Measurements from ENCODE around the gene RASA3.

DNA sequence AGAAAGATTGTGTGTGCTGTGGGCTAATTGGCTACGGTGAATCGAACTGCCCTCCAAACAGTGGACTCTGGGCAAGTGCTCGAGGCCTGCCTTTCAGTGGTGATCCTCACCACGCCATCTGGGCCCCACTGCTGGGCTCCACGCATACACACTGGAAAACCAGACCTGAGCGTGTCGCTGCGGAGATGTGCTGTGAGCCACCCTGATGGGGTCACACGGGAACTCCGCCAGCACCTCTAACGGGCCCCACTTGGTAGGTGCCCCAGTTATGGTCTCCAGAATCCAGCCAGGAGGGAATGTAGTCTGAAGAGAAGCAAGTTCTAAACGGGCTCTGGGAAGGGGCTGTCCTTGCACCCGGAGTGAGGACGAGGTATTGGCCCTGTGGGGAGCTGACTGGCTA, 197.8 kb downstream of the RASA3 start:
- TF ChIP-seq, protein P1, sequence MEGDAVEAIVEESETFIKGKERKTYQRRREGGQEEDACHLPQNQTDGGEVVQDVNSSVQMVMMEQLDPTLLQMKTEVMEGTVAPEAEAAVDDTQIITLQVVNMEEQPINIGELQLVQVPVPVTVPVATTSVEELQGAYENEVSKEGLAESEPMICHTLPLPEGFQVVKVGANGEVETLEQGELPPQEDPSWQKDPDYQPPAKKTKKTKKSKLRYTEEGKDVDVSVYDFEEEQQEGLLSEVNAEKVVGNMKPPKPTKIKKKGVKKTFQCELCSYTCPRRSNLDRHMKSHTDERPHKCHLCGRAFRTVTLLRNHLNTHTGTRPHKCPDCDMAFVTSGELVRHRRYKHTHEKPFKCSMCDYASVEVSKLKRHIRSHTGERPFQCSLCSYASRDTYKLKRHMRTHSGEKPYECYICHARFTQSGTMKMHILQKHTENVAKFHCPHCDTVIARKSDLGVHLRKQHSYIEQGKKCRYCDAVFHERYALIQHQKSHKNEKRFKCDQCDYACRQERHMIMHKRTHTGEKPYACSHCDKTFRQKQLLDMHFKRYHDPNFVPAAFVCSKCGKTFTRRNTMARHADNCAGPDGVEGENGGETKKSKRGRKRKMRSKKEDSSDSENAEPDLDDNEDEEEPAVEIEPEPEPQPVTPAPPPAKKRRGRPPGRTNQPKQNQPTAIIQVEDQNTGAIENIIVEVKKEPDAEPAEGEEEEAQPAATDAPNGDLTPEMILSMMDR (IDR thresholded peaks at IDR 0.05): no peak
- no peak for TF ChIP-seq POLR2AphosphoS5 (IDR thresholded peaks at IDR 0.05)
- TF ChIP-seq EP300 (IDR thresholded peaks at IDR 0.05): no peak

Data from gastroesophageal sphincter (tissue), 3 donors.